ENCODE results near the gene SEPTIN10.

Gene SEPTIN10

DNA sequence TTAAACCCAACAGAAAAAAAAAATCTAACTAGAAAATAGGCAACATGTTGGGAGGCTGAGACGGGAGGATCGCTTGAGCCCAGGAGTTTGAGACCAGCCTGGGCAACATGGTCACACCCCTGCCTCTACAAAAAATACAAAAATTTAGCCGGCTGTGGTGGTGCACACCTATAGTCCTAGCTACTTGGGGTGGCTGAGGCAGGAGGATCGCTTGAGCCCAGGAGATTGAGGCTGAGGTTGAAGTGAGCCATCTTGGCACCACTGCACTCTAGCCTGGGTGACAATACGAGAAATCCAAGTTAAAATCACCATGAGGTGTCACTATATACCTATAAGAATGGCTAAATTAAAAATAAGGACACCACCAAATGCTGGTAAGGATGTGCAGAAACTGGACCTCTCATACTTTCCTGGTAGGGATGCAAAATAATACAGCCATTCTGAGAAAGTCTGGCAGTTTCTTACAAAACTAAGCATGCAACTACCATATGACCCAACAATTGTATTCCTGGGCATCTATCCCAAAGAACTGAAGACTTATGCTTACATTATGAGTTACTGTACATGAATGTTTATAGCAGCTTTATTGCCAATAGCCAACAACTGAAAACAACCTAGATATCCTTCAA, 2.2 kb downstream of the SEPTIN10 start:
- Histone ChIP-seq H3K9me3 (no peaks in the 10 kb centered on the region), H3K4me1 (ENCODE audit: control insufficient read depth in 1 of 2, insufficient read depth in 1 of 2, low read depth in 1 of 2, low read length in 1 of 2) (peaks cover 0 to 16% of the 10 kb centered on the region in 2 experiments), H3K27ac (no peak overlapping the region), H3K27me3 (peaks cover 100% of the 10 kb centered on the region), H3K36me3 (no peaks in the 10 kb centered on the region), H3K4me3 (ENCODE audit: low read depth in 1 of 2, low read length in 1 of 2) (no peak overlapping the region)
- TF ChIP-seq, protein P1, sequence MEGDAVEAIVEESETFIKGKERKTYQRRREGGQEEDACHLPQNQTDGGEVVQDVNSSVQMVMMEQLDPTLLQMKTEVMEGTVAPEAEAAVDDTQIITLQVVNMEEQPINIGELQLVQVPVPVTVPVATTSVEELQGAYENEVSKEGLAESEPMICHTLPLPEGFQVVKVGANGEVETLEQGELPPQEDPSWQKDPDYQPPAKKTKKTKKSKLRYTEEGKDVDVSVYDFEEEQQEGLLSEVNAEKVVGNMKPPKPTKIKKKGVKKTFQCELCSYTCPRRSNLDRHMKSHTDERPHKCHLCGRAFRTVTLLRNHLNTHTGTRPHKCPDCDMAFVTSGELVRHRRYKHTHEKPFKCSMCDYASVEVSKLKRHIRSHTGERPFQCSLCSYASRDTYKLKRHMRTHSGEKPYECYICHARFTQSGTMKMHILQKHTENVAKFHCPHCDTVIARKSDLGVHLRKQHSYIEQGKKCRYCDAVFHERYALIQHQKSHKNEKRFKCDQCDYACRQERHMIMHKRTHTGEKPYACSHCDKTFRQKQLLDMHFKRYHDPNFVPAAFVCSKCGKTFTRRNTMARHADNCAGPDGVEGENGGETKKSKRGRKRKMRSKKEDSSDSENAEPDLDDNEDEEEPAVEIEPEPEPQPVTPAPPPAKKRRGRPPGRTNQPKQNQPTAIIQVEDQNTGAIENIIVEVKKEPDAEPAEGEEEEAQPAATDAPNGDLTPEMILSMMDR (IDR thresholded peaks at IDR 0.05), result no peak

DNA sequence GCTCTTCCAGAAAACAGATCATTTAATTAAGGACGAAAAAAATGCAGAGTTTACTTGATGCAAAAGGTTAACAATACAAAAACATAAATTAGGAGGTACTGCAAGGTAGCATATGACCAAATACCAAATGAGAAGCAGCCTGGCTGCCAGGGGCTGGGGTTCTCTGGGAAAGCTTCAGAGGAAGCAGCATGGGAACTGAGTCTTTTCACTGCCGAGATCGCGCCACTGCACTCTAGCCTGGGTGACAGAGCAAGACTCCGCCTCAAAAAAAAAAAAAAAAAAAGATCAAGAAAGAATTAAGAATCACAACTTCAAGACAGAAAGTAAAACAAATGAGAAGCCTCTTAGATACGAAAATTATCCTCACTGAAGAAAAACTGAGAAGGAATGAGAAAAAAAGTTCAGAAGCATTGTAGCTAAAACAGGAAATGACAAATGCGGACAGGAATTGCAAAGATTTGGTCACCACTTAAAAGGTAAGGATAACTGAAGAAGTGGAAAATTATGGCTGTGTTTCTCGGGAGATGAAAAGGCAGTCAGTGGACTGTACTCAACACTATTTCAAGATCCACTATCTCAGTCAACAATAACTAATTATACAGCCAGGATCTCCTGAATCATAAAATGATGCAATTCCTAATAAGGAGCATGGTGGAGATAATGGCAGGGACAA, 4.3 kb downstream of the SEPTIN10 start:
- H3K9me3 ChIP-seq, result no peaks in the 10 kb centered on the region
- TF ChIP-seq, protein P1 (IDR thresholded peaks at IDR 0.05), result no peak
- H3K4me1 ChIP-seq (ENCODE audit: control insufficient read depth in 1 of 2, insufficient read depth in 1 of 2, low read depth in 1 of 2, low read length in 1 of 2), result peaks cover 0 to 12% of the 10 kb centered on the region in 2 experiments
- H3K27ac ChIP-seq, result no peak overlapping the region
- peaks cover 99% of the 10 kb centered on the region for H3K27me3 ChIP-seq
- no peaks in the 10 kb centered on the region for H3K36me3 ChIP-seq
- H3K4me3 ChIP-seq (ENCODE audit: low read depth in 1 of 2, low read length in 1 of 2), result no peak overlapping the region

DNA sequence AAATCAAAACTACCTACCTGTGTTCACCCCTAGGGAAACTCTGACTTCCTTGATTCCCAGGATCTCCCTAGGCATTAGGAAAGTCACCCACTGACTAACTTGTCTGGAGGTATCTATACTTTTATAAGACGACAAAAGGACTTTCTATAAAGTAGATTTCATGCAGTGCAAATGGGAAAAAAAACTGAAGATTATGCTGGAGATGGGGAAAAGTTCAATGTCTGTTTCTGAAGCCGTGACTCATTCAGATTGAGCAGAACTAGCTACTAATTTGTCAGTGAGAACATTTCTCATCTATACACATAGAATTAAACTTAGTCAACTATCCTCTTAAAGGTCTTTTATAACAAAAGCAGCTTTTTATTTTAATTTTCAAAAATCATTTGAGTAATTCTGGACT, 6.0 kb downstream of the SEPTIN10 start:
- H3K4me3 ChIP-seq (ENCODE audit: low read depth in 1 of 2, low read length in 1 of 2), result no peak overlapping the region
- TF ChIP-seq, protein P1 (IDR thresholded peaks at IDR 0.05), result no peak
- H3K4me1 ChIP-seq (ENCODE audit: control insufficient read depth in 1 of 2, insufficient read depth in 1 of 2, low read depth in 1 of 2, low read length in 1 of 2), result no peaks in the 10 kb centered on the region
- H3K9me3 ChIP-seq, result no peaks in the 10 kb centered on the region
- no peak overlapping the region for H3K27ac ChIP-seq
- H3K36me3 ChIP-seq, result no peaks in the 10 kb centered on the region
- peaks cover 83% of the 10 kb centered on the region for H3K27me3 ChIP-seq

DNA sequence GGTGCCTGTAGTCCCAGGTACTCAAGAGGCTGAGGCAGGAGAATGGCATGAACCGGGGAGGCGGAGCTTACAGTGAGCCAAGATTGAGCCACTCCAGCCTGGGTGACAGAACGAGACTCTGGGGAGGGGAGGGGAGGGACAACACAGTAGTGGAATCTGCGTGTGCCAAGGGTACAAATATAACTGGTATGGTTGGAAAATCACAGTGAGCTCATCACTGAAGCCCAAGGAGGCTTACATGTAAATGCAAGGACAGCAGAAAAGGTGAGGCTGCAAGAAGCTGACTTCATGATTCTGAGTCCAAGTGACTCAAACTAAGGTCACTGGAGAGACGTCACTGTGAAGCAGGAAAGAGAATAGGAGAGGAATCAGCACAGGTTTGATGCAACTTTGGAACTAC, 9.2 kb downstream of the SEPTIN10 start:
- Histone ChIP-seq H3K36me3 (no peaks in the 10 kb centered on the region), H3K27ac (no peak overlapping the region), H3K27me3 (peaks cover 74% of the 10 kb centered on the region), H3K9me3 (no peaks in the 10 kb centered on the region), H3K4me3 (ENCODE audit: low read depth in 1 of 2, low read length in 1 of 2) (no peak overlapping the region), H3K4me1 (ENCODE audit: control insufficient read depth in 1 of 2, insufficient read depth in 1 of 2, low read depth in 1 of 2, low read length in 1 of 2) (no peaks in the 10 kb centered on the region)
- TF ChIP-seq, protein P1 (IDR thresholded peaks at IDR 0.05), result no peak

DNA sequence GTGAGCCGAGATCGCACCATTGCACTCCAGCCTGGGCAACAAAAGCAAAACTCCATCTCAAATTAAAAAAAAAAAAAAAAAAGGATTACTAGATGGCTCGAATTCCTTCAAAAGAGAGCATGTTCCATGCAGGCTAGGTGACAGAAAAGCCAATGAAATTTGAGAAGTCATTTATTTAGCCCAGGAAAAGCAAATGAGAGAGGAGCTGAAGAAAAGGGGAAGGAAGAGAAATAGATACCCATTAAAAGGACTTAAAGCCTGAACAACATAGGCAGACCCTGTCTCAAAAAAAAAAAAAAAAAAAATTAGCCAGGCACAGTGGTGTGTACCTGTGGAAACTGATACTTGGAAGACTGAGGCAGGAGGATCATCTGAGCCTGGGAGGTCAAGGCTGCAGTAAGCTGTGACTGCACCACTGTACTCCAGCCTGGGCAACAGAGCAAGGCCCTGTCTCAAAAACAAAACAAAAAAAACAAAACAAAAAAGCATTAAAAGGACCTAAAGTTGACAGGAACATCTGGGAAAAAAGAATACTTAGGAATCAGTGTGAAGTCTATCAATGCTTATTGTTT, 11.1 kb downstream of the SEPTIN10 start:
- H3K4me3 ChIP-seq (ENCODE audit: low read depth in 1 of 2, low read length in 1 of 2), result no peak overlapping the region
- H3K9me3 ChIP-seq, result no peaks in the 10 kb centered on the region
- H3K27ac ChIP-seq, result no peak overlapping the region
- H3K4me1 ChIP-seq (ENCODE audit: control insufficient read depth in 1 of 2, insufficient read depth in 1 of 2, low read depth in 1 of 2, low read length in 1 of 2), result no peaks in the 10 kb centered on the region
- peaks cover 55% of the 10 kb centered on the region for H3K27me3 ChIP-seq
- TF ChIP-seq, protein P1 (IDR thresholded peaks at IDR 0.05), result no peak
- H3K36me3 ChIP-seq, result no peaks in the 10 kb centered on the region

All from neutrophil (primary cell).